Femur (tissue), 1 donor: ENCODE measurements around the gene CREB5.

ENCODE experiments used
- DNase-seq: peaks from one replicate; pipeline ENCODE4 v3.0.0-alpha.2; 2017

Gene CREB5

DNA sequence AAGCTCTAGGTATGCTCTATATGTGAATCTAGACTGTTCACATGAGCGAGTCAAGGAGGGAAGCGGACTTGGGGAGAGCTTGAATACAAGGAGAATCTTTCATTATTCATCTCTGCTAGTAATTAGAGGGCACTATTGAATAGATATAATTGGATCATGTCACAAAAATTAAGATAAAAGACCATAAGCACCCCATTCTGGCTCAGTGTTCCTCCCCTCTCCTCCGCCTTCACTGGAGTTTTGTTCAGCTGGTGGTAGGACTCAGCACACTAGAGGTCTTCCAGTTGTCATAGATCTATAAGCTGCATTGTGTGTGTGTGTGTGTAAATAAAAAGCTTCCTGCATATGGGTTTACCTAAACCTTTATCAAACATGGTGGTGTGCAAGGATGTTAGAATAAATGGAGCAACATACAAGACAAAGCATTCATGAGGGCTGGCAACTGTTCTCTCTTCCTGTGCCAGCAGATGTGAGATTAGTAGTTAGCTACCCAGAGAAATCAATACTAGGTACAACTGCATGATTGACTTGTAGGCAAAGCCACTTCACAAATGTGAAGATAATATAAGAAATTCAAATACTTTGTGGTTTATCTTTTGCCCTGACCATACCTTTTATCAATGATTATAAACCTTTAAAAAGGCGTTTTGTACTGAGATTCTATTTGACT lies 142.6 kb downstream of the CREB5 start:
- DNase-seq: no peak

GRCh38 chr7:28556025-28556424 lies 143.7 kb downstream of the CREB5 start:
- no peak for DNase-seq

- no peak for DNase-seq
These were observed 144.4 kb downstream of the CREB5 start for GRCh38 chr7:28556671-28557070.

DNA sequence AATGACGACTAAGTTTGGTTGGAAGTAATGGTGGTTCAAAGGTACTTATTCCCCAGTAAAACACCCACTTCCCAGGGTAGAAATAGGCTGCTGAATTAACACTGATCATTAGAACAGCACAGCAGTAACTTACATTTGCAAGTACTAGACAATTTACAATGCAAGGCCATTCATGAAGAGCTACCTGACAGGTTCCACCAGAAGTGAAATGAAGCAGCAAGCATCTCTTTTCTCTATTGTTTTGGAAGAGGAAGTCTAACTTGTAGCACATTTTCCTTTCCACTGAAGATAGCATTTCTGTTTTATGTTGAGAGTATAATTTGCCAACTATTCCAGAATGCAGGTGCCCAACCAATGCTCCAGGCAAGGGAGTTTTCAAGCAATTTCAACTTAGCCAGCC lies 145.9 kb downstream of the CREB5 start:
- no peak for DNase-seq

GRCh38 chr7:28560767-28561166 lies 148.4 kb downstream of the CREB5 start:
- DNase-seq: no peak

GRCh38 chr7:28564033-28564432 lies 151.7 kb downstream of the CREB5 start:
- DNase-seq: no peak

DNA sequence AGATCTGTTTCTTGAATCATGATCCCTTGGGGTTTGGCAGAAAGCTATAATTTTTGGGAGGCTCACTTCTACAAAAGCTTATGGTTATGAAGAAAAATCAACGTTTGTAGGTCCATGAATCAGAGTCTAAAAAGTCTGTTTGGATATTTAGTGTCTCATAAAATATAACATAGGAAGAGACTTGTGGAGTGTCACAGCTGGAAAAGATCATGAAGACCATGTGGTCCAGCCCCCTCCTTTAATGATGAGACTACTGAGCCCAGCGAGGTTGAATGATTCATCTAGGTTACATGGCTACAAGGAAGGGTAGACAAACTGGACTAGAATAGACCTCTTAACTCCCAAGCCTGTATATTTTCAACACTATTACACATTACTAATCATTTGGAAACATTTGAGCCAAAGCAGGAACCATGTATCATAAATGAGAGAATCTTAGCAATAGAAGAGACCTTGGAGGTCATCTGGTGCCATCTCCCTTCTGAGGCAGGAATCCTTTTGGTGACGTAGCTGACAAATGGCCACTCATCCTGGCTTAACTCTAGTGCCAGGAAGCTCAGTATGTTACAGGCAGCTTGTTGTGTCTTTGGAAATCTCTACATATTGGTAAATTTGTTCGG lies 152.5 kb downstream of the CREB5 start:
- no peak for DNase-seq

DNA sequence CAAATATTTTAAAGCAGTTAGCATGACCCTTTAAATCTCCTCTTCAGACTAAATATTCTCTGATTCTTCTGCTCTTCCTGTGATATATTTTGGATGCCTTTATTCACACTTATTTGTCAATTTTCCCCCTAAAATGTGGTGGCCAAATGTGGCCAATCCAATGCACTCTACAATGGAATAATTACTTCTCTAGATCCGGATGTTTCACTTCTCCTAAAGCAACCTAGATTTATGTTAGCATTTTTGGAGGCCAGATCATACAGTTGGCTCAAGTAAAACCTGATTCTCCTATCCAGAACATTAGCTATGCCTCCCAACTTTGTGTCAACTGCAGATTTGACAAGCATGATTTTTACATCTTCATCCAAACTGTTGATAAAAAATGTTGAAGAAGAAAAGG lies 153.7 kb downstream of the CREB5 start:
- no peak for DNase-seq

DNA sequence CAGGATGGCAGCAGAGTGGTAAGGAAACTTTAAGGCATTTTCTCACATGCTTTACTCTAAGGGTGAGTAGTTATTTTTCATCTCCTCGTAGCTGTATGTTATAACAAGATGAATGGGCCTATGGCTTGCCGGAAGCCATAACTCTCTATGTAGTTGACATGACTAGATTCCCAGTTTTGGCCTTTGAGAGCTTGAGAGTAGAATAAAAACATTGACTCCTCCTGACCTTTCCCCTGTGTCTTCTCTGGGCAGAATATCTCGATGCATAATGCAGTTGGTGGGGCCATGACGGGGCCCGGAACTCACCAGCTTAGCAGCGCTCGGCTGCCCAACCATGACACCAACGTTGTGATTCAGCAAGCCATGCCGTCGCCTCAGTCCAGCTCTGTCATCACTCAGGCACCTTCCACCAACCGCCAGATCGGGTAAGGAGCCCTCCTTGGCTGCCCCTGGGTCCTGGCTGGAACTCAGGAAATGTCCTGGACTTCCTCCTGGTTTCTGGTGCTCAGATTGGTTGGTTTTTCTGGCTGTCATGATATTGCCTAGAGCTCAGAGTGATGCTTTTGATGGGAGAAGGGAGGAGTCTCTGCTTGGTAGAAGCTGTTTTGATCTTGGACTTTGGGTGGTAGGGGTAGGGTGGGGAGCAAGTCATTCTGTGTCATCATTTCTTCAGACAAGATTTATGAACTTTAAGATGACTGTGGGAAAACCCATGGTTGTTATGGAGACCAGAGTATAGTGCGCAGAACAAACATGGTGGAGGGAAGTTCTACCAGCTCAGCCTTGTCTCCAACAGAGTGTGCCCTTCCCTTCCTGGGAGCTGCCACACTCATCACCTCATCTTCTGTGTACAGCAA lies 158.0 kb downstream of the CREB5 start:
- no peak for DNase-seq

- no peak for DNase-seq
These were observed 158.6 kb downstream of the CREB5 start for GRCh38 chr7:28570970-28571288.

DNA sequence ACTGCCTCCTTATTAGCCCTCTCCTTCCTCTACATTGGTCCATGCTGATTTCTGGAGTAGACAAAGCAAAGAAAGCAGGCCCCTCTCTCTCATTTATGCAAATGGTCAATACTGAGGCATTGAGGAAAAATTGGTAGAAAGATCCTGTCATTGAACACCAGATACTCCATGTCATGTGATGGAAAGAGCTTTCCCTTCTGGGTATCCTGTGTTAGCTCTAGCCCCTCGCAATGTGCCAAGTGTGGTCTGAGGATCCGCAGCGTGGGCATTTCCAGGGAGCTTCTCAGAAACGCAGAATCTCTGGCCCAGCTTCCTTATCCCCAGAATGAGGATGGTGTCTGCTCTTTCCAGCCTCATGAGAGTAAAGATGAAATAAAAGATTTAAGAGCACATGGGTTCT lies 159.1 kb downstream of the CREB5 start:
- no peak for DNase-seq

DNA sequence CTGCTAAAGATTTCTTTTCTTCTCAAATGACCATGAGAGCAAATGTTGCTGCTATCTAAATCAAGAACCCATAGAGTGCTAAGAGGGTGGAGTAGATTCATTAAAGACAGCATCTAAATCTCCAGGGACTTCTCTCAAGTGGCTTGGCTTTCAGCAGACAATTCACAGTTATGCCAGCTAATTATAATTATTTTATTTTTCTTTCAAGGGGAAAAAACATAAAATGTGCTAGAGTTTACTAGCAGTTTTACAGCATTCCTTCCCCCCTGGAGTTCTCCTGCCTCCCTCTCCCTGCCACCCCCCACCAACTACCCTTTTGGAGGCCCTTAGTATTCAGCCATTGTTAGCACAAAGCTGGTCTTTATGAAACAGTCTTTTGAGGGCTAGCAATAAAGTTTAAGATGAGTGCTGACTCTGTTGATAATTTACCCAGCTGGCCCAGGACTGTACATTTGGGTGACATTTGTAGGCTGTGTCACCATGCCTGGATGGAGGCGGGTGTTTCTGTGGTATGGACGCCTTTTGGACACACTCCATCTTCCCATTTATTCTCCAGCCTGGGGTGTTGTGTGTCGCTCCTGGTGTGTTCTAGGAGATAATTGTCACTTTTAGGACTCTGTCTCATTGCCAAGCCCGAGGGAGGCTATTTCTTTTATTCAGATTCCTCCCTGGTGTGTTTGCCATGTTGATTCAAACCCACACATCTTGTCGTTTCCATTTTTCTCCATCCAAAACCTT lies 160.2 kb downstream of the CREB5 start:
- no peak for DNase-seq

- peak; percentile 73 for DNase-seq
These were observed 160.8 kb downstream of the CREB5 start for GRCh38 chr7:28573059-28573553.

DNA sequence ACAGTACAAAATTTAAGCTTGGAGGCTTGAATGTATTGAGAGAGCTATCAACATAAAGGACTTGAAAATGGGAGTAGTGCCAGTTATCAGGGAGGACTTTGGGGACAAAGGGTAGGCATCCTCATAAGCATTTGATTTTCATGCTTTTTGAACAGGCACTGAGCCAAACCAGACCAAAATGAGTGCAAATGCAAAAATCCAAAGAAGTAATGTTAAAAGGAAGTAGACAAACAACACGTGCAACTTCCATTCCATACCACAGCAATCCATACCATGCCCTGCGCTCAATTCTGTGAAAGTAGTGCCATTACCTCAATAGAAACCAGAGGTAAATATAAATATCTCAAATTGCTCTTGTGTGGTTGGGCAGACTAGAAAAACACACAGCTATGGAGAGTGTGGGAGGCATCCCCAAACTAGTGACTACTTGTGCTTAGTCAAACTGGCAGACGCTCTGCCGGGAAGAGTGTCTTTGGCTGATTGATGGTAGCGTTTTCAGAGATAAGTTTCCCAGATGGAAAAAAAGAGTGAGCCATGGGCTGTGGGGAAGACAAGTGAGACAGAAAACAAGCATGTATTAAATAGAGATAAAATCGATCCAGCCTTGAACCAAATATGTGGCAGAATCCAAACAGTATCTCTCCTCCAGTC lies 161.5 kb downstream of the CREB5 start:
- no peak for DNase-seq

DNA sequence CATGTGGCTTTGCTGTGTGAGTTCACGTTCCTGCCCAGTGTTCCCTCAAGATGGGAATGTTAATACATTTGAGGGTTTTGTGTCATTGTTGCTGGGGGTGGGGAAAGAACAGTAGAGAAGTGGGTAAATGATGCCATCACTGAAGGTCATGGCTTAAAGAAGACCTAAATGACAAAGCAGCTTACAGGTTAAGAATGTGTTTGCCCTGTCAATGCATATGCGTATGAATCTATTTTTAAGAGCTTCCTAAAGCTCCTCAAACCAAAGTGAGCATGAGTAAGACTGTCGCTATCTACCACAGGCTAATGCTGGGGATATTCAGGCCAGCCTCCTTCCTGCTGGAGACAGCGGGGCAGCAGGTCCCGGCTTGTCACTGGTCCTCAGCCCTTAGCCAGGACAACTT lies 162.9 kb downstream of the CREB5 start:
- no peak for DNase-seq

DNA sequence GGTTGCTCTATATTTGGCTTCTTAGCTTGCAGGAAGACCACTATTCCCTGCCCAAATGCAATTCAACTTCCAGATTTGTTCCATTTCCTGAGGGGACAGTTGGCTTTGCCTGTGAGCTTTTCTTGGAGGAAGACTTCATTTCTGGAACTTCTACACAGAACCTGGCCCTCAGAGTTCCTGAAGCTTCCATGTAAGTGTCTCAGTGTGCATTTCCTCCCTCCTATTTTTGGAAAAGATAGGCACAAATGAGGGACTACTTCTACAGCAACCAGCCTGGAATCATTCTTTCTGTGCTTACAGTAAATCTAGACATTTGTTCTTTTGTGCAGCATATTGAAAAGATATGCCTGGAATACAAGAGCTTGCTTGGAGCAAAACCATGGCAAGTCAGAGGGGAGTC lies 164.3 kb downstream of the CREB5 start:
- no peak for DNase-seq

DNA sequence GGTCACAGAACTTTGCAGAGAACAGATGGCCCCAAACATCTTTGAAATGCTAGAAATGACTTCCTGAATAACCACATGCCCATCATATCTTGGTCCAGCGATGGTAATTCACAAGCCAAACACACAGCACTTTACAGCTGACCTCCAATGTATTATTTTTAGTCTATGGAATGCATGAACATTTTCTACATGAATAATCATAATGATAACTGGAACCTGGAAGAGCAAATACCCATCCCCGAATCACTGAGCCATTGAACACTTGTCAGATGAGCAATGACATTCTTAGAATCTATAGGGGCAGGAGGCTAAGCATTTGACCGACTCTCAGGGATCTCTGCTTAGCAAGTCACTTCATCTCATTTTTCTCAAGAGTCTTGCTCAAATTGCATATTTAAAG lies 167.3 kb downstream of the CREB5 start:
- DNase-seq: no peak

DNA sequence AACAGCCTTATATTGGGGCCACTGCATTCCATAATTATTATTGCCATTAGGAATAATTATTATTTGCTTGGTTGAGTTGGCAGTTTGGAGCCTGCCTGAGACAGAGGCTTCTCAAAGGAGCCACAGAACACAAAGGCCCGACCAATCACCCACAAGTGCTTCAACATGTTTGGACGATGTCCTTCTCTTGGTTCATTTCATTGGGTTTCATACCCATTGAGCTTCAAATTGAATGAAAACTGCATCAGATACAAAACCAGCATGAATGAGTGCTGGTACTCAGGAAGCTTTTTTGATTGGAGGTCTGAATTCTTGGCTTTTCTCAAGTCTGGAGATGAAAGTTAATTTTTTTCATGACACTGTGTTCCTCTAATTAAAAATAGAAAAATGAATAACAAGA lies 168.3 kb downstream of the CREB5 start:
- no peak for DNase-seq

GRCh38 chr7:28581351-28581750 lies 169.0 kb downstream of the CREB5 start:
- DNase-seq: no peak

- no peak for DNase-seq
These were observed 169.9 kb downstream of the CREB5 start for GRCh38 chr7:28582226-28582625.

DNA sequence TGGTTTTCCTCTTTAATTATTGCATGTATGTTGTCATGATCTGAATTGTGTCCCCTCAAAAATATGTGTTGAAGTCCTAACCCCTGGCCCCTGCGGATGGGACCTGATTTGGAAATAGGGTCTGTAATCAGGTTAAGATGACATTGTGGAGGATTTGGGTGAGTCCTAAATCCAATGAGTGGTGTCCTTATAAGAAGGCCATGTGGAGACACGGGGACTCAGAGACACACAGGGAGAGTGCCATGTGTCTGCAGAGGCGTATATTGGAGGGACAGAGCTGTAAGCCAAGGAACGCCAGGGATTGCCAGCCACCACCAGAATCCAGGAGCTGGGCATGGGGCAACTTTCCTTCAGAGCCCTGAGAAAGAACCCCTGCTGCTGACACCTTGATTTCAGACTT lies 171.9 kb downstream of the CREB5 start:
- DNase-seq: no peak

GRCh38 chr7:28586736-28587135 lies 174.4 kb downstream of the CREB5 start:
- no peak for DNase-seq

DNA sequence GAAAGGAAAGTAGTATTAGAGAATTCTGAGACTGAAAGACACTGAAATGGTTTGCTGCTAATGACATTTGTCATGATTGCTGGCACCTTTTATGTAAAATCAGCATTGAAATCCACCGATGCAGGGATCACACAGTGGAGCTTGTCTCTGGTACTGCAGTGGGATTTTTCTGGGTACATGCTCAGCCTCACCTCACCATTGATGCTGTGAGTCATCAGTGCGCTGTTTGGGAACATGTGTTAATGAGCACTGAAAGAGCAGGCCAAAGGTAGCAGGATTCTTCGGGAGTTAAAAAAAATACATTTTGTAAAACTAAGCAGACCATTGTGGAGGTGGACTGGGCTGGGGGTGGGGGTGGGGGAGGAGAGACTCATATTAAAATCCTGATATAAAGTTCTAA lies 174.9 kb downstream of the CREB5 start:
- DNase-seq: no peak
